ENCODE data around the gene AAGAB.

The AAGAB gene

GRCh38 chr15:67215102-67215501 is 39.4 kb downstream of the AAGAB start (continued):
- TF ChIP-seq, protein P1, sequence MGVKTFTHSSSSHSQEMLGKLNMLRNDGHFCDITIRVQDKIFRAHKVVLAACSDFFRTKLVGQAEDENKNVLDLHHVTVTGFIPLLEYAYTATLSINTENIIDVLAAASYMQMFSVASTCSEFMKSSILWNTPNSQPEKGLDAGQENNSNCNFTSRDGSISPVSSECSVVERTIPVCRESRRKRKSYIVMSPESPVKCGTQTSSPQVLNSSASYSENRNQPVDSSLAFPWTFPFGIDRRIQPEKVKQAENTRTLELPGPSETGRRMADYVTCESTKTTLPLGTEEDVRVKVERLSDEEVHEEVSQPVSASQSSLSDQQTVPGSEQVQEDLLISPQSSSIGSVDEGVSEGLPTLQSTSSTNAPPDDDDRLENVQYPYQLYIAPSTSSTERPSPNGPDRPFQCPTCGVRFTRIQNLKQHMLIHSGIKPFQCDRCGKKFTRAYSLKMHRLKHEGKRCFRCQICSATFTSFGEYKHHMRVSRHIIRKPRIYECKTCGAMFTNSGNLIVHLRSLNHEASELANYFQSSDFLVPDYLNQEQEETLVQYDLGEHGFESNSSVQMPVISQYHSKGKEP (tag by site-specific recombination; IDR thresholded peaks at IDR 0.05): no peak

DNA sequence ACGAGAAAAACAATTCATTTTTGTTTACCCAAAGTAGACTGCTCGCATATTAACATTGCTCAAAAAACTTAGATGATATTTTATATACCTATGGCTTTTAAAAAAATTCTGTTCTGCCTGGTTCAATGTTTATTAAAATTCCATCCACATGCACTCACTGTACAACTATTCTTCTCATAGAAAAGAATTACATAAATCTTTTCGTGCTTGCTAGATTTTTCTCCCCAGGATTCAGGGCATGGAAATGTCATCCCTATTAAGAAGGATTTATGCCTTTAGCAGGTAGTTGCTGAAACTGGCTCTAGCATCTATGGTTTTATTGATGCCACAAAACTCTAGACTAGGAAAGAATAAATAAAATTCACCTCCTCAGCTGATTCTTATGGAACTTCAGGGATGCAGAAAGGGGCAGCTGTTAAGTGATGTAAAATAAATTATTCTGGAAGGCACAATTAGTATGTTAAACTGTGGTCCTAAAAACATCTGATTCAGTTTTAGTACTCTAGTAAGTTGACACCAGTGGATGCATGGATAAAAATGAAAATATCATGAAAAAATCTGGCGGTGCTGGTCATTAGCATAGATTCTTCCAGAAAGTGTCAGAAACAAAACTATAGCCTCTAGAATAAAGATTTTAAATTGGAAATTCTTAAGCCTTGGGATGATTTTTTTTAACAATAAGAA is 41.6 kb downstream of the AAGAB start:
- H3K4me1 ChIP-seq (ENCODE audit: control insufficient read depth, insufficient read depth, low read length): no peaks in the 10 kb centered on the region
- H3K27ac ChIP-seq (ENCODE audit: extremely low read depth, low read depth, low read length): no peak overlapping the region
- ChIA-PET POLR2A (no interaction called here), CTCF (no interaction called here)
- no peaks in the 10 kb centered on the region for H3K9me3 ChIP-seq (ENCODE audit: control insufficient read depth, insufficient read depth, low read depth, low read length)
- TF ChIP-seq ZBTB6 (tag by site-specific recombination; IDR thresholded peaks at IDR 0.05) (0 out of 2 replicates have a peak, but pooled peaks have one; percentile 11), YY1 (tag by site-specific recombination; IDR thresholded peaks at IDR 0.05) (no peak)
- H3K36me3 ChIP-seq (ENCODE audit: control insufficient read depth in 2 of 2, insufficient read depth in 1 of 2, low read length in 2 of 2): peaks cover 4 to 15% of the 10 kb centered on the region in 2 experiments; a peak in 2 of 3 replicates
- no peak overlapping the region for H3K4me3 ChIP-seq (ENCODE audit: low read depth, low read length)

- Histone ChIP-seq H3K9me3 (ENCODE audit: control insufficient read depth, insufficient read depth, low read depth, low read length) (no peaks in the 10 kb centered on the region), H3K4me3 (ENCODE audit: low read depth, low read length) (no peak overlapping the region), H3K36me3 (ENCODE audit: control insufficient read depth in 2 of 2, insufficient read depth in 1 of 2, low read length in 2 of 2) (peaks cover 4 to 24% of the 10 kb centered on the region in 2 experiments; a peak in 2 of 3 replicates), H3K27ac (ENCODE audit: extremely low read depth, low read depth, low read length) (no peak overlapping the region), H3K4me1 (ENCODE audit: control insufficient read depth, insufficient read depth, low read length) (no peaks in the 10 kb centered on the region)
- ChIA-PET CTCF (interaction anchor here (0.6 kb wide), 2 partner anchors 18 to 30 kb away, joined by 3 read pairs; no protein-coding TSS in a partner anchor), POLR2A (no interaction called here)
- TF ChIP-seq ZNF292 (tag by site-specific recombination; IDR thresholded peaks at IDR 0.05; ENCODE audit: borderline replicate concordance, low read depth): no peak
- peak; percentile 96 for TF ChIP-seq PRDM1 (tag by site-specific recombination; IDR thresholded peaks at IDR 0.05)
Observed at GRCh38 chr15:67210555-67211168, 43.8 kb downstream of the AAGAB start.

GRCh38 chr15:67208396-67208795 is 46.1 kb downstream of the AAGAB start:
- peaks cover 5 to 43% of the 10 kb centered on the region in 2 experiments; a peak in 2 of 3 replicates for H3K36me3 ChIP-seq (ENCODE audit: control insufficient read depth in 2 of 2, insufficient read depth in 1 of 2, low read length in 2 of 2)
- no peak for TF ChIP-seq OSR2 (tag by site-specific recombination; IDR thresholded peaks at IDR 0.05)
- TF ChIP-seq, protein P2, sequence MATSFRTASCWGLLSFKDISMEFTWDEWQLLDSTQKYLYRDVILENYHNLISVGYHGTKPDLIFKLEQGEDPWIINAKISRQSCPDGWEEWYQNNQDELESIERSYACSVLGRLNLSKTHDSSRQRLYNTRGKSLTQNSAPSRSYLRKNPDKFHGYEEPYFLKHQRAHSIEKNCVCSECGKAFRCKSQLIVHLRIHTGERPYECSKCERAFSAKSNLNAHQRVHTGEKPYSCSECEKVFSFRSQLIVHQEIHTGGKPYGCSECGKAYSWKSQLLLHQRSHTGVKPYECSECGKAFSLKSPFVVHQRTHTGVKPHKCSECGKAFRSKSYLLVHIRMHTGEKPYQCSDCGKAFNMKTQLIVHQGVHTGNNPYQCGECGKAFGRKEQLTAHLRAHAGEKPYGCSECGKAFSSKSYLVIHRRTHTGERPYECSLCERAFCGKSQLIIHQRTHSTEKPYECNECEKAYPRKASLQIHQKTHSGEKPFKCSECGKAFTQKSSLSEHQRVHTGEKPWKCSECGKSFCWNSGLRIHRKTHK (tag by site-specific recombination; IDR thresholded peaks at IDR 0.05): no peak
- no peak for TF ChIP-seq AEBP2 (tag by site-specific recombination; IDR thresholded peaks at IDR 0.05; ENCODE audit: borderline replicate concordance)
- TF ChIP-seq, protein P3, sequence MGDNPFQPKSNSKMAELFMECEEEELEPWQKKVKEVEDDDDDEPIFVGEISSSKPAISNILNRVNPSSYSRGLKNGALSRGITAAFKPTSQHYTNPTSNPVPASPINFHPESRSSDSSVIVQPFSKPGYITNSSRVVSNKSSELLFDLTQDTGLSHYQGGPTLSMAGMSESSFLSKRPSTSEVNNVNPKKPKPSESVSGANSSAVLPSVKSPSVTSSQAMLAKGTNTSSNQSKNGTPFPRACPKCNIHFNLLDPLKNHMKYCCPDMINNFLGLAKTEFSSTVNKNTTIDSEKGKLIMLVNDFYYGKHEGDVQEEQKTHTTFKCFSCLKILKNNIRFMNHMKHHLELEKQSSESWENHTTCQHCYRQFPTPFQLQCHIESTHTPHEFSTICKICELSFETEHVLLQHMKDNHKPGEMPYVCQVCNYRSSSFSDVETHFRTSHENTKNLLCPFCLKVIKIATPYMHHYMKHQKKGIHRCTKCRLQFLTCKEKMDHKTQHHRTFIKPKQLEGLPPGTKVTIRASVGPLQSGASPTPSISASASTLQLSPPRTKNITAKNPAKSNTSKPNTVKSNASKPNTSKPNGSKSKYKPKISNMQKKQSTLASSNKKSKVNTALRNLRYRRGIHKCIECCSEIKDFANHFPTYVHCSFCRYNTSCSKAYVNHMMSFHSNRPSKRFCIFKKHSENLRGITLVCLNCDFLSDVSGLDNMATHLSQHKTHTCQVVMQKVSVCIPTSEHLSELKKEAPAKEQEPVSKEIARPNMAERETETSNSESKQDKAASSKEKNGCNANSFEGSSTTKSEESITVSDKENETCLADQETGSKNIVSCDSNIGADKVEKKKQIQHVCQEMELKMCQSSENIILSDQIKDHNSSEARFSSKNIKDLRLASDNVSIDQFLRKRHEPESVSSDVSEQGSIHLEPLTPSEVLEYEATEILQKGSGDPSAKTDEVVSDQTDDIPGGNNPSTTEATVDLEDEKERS (tag by site-specific recombination; IDR thresholded peaks at IDR 0.05): no peak
- TF ChIP-seq ZNF302 (tag by site-specific recombination; IDR thresholded peaks at IDR 0.05; ENCODE audit: low read depth): no peak
- TF ChIP-seq KLF9 (tag by site-specific recombination; IDR thresholded peaks at IDR 0.05; ENCODE audit: low read depth): no peak
- TF ChIP-seq REPIN1 (tag by site-specific recombination; IDR thresholded peaks at IDR 0.05; ENCODE audit: low read depth): no peak
- TF ChIP-seq ZNF555 (tag by site-specific recombination; conservative IDR thresholded peaks at IDR 0.05): no peak
- no peak for TF ChIP-seq ZNF549 (tag by site-specific recombination; IDR thresholded peaks at IDR 0.05)
- TF ChIP-seq ZNF416 (tag by site-specific recombination; IDR thresholded peaks at IDR 0.05): no peak
- TF ChIP-seq KLF1 (tag by site-specific recombination; IDR thresholded peaks at IDR 0.05): no peak
- H3K9me3 ChIP-seq (ENCODE audit: control insufficient read depth, insufficient read depth, low read depth, low read length): no peaks in the 10 kb centered on the region
- H3K4me3 ChIP-seq (ENCODE audit: low read depth, low read length): no peak overlapping the region
- ChIA-PET CTCF (interaction anchor here (0.7 to 1.0 kb wide), 2 partner anchors 92 to 262 kb away, joined by 3 to 6 read pairs; no protein-coding TSS in a partner anchor), POLR2A (interaction anchor here (1.3 kb wide), 1 partner anchor 143 kb away, joined by 3 read pairs; the partner anchor contains the start of gene SMAD3)
- H3K27ac ChIP-seq (ENCODE audit: extremely low read depth, low read depth, low read length): no peak overlapping the region
- no peaks in the 10 kb centered on the region for H3K4me1 ChIP-seq (ENCODE audit: control insufficient read depth, insufficient read depth, low read length)
